Heart left ventricle (tissue), 13 donors: ENCODE data around the gene LILRA1.

Experiments
- POLR2A ChIP-seq, 2 donors: fragments of 450-650 bp; IDR thresholded peaks; one replicate each; pipeline ENCODE4 v1.6.1; 2017; ENCODE audit warnings: antibody characterized with exemption in 2 of 2, mild to moderate bottlenecking in 2 of 2, moderate library complexity in 2 of 2
- TF ChIP-seq, protein P1 (sequence below), 12 donors: fragments of 200-600 bp; sonication (generic) in 4 of 12; IDR thresholded peaks; one replicate each; pipeline versions ENCODE4 v1.5.0 to v1.8.0; 2018 to 2022; ENCODE audit warnings: antibody characterized with exemption in 12 of 12, mild to moderate bottlenecking in 5 of 12
- donor health status: ischemic (EF 13 %, LVEDD 7.1; RV severe dilation, severe dysfunction).
- donor health status: DM: no; HTN: yes; CAD: no.
- donor health status: DM: no; HTN: no; CAD: no.
- donor health status: ischemic (EF 25% LVEDD 6.9; RV normal size, moderate dysfunction).
- donor health status: ischemic (EF 25% LVEDD 5.7; RV mildly dilated, moderate dysfunction).
- donor health status: ischemic (EF 35%, LVEDD 5.7; RV mildly dilated, moderate dysfunction).
- donor health status: nonischemic (EF 11% LVEDD 7.7; RV severe dilation, severe dysfunction).
- donor health status: DM: yes; HTN: yes; CAD: no.
- donor health status: PGD.
- donor health status: ischemic (EF 29% LVEDD 5.4; RV normal size, mild dysfunction).
- donor health status: nonischemic (EF 23%, LVEDD 6.1; RV moderate dilation, normal function).

DNA sequence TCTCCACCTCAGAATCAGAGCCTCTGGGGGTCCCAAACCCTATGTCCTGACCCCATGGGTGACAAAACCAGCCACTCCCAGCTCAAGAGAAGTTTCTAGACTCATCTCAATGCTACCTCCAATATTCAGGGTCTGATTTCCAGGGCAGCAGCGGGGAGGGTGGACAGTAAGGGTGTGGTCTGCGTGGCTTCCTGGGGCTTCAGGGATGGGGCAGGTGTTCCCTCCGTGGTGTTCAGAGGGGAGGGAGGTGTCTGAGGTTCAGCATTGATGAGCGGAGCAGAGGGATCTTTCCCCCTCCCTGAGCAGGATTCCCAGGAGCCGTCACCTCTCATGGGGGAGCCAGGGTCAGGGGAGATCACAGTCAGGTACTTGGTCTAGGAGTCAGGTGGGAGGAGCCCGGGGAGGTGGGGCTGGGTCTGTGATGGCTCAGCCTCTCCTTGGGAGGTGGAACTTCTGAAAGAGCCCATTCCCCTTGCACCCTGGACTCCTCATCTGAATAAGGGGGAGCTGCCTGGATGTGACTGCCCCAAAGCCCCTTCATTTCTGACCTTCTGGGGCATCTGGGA is 16.9 kb upstream of the LILRA1 start:
- TF ChIP-seq, protein P1, sequence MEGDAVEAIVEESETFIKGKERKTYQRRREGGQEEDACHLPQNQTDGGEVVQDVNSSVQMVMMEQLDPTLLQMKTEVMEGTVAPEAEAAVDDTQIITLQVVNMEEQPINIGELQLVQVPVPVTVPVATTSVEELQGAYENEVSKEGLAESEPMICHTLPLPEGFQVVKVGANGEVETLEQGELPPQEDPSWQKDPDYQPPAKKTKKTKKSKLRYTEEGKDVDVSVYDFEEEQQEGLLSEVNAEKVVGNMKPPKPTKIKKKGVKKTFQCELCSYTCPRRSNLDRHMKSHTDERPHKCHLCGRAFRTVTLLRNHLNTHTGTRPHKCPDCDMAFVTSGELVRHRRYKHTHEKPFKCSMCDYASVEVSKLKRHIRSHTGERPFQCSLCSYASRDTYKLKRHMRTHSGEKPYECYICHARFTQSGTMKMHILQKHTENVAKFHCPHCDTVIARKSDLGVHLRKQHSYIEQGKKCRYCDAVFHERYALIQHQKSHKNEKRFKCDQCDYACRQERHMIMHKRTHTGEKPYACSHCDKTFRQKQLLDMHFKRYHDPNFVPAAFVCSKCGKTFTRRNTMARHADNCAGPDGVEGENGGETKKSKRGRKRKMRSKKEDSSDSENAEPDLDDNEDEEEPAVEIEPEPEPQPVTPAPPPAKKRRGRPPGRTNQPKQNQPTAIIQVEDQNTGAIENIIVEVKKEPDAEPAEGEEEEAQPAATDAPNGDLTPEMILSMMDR (IDR thresholded peaks at IDR 0.05), result no peak
- TF ChIP-seq POLR2A (IDR thresholded peaks at IDR 0.05), result no peak
